Stimulated activated effector memory CD8-positive, alpha-beta T cell treated with anti-CD3 and anti-CD28 coated beads, Interleukin-12 subunit alpha, Interleukin-12 subunit beta, amount 100 ng/mL, for 72 hours (primary cell): ENCODE data around the gene SLC41A1.

Experiments
- ATAC-seq: fragments of 150-1000 bp; cut with Tn5 transposase; 2 replicates; pipeline ENCODE4 v1.10.0; 2021
- DNase-seq, 2 donors: peaks; one replicate each; pipeline ENCODE4 v3.0.0; 2021 to 2022; ENCODE audit warnings: low spot score in 2 of 2
- H3K27ac Mint-ChIP-seq: one replicate; pipeline ENCODE4 v1.8.0; 2022; ENCODE audit warnings: mild to moderate bottlenecking, mixed read lengths
- H3K36me3 Mint-ChIP-seq: one replicate; pipeline ENCODE4 v1.8.0; 2022; ENCODE audit warnings: mild to moderate bottlenecking, mixed read lengths
- H3K4me1 Mint-ChIP-seq: one replicate; pipeline ENCODE4 v1.8.0; 2022; ENCODE audit warnings: mixed read lengths
- H3K4me3 Mint-ChIP-seq: one replicate; pipeline ENCODE4 v1.8.0; 2022; ENCODE audit warnings: mild to moderate bottlenecking, mixed read lengths
- H3K9me3 Mint-ChIP-seq: one replicate; pipeline ENCODE4 v1.8.0; 2022; ENCODE audit warnings: mixed read lengths

Gene SLC41A1

GRCh38 chr1:205805082-205805711 lies 7.8 kb downstream of the SLC41A1 start:
- Mint-ChIP-seq H3K9me3 (no peaks in the 10 kb centered on the region), H3K4me1 (peaks cover 68% of the 10 kb centered on the region), H3K36me3 (peaks cover 44% of the 10 kb centered on the region), H3K27ac (peak overlapping the region; percentile 92), H3K4me3 (peak overlapping the region; percentile 63)
- ATAC-seq = peak; percentile 69
- DNase-seq = peak in 1 of 2 donors; percentile 65

DNA sequence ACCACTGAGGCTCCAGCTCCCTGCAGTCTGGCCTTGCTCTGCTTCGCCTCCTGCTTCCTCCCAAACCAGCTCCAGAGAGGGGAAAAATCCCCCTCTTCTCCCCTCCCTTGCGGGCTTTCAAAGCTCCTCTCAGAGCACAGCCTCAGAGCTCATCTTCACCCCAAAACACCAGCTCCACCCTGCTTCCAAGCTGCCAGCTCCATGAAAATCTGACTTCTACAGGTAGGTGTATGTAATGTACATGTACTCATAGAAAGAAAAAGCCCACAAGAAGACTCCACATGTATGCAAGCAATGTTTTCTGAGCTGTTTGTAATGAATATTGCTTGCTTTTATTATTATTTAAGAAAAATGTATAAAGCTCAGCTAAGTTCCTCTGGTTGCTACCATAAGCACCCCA lies 8.4 kb downstream of the SLC41A1 start:
- Mint-ChIP-seq H3K9me3 (no peaks in the 10 kb centered on the region), H3K4me1 (peaks cover 62% of the 10 kb centered on the region), H3K27ac (peak overlapping the region; percentile 92), H3K36me3 (peaks cover 38% of the 10 kb centered on the region), H3K4me3 (peak overlapping the region; percentile 63)
- DNase-seq (no peak), ATAC-seq (no peak)

- peak overlapping the region; percentile 92 for H3K27ac Mint-ChIP-seq
- no peak for ATAC-seq
- no peak overlapping the region for H3K4me3 Mint-ChIP-seq
- H3K36me3 Mint-ChIP-seq = peaks cover 32% of the 10 kb centered on the region
- peaks cover 55% of the 10 kb centered on the region for H3K4me1 Mint-ChIP-seq
- no peaks in the 10 kb centered on the region for H3K9me3 Mint-ChIP-seq
- no peak for DNase-seq
Observed at GRCh38 chr1:205803986-205804385, 9.0 kb downstream of the SLC41A1 start.

DNA sequence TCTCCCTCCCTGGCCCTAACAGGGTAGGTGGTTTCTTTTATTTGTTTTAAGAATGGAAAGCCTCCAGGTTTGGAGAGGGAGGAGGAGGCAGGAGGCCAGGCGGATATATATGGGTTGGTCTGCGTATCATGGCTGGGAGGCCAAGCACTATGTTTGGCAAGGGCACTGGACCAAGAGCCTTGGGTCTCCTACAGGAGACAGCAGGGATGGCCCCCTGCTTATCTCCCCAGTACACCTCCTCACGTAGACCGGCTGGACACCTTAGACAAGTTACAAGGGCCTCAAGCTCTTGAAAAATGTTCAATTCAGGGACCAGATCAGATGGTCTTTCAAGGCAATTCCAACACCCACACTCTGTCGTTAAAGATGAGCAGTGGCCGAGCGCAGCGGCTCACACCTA lies 10.9 kb downstream of the SLC41A1 start:
- peaks cover 37% of the 10 kb centered on the region for H3K36me3 Mint-ChIP-seq
- DNase-seq (no peak), ATAC-seq (no peak)
- H3K27ac Mint-ChIP-seq = no peak overlapping the region
- peaks cover 40% of the 10 kb centered on the region for H3K4me1 Mint-ChIP-seq
- H3K9me3 Mint-ChIP-seq = no peaks in the 10 kb centered on the region
- no peak overlapping the region for H3K4me3 Mint-ChIP-seq

GRCh38 chr1:205800981-205801703 lies 11.9 kb downstream of the SLC41A1 start:
- no peak overlapping the region for H3K27ac Mint-ChIP-seq
- no peak overlapping the region for H3K4me3 Mint-ChIP-seq
- peaks cover 31% of the 10 kb centered on the region for H3K4me1 Mint-ChIP-seq
- H3K36me3 Mint-ChIP-seq = peaks cover 44% of the 10 kb centered on the region
- H3K9me3 Mint-ChIP-seq = no peaks in the 10 kb centered on the region
- no peak for ATAC-seq
- DNase-seq = no peak

DNA sequence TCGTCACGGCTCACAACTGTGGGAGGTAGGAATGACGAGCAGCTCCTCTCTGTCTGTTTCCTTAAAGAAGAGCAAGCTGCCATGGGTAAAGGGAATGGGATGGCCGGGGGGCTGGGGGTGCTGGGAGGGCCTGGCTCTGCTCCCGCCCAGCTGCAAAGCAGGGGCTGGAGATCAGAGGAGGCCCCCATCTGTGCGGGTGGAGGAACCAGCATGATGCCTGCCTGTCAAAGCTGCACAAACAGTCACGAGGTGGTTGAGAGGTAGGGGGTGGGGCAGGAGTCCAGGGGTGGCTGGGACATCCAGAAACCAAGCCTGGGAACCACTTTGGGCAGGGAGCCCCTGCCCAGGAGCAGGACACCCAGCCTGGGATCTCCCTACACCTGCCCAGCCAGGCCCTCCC lies 12.6 kb downstream of the SLC41A1 start:
- H3K36me3 Mint-ChIP-seq = peaks cover 50% of the 10 kb centered on the region
- H3K4me1 Mint-ChIP-seq = peaks cover 24% of the 10 kb centered on the region

GRCh38 chr1:205798577-205798976 lies 14.4 kb downstream of the SLC41A1 start:
- H3K4me3 Mint-ChIP-seq = no peak overlapping the region
- H3K36me3 Mint-ChIP-seq = peaks cover 53% of the 10 kb centered on the region
- H3K27ac Mint-ChIP-seq = peak overlapping the region; percentile 75

More for the DNA sequence above, 12.6 kb downstream of the SLC41A1 start:
- ATAC-seq = no peak
- no peak overlapping the region for H3K4me3 Mint-ChIP-seq
- no peaks in the 10 kb centered on the region for H3K9me3 Mint-ChIP-seq
- peak overlapping the region; percentile 75 for H3K27ac Mint-ChIP-seq
- DNase-seq = no peak

GRCh38 chr1:205797168-205797567 lies 15.8 kb downstream of the SLC41A1 start:
- peak overlapping the region; percentile 75 for H3K27ac Mint-ChIP-seq

More at GRCh38 chr1:205798577-205798976, 14.4 kb downstream of the SLC41A1 start:
- no peak for ATAC-seq
- no peaks in the 10 kb centered on the region for H3K9me3 Mint-ChIP-seq
- DNase-seq = no peak
- H3K4me1 Mint-ChIP-seq = peaks cover 7% of the 10 kb centered on the region

GRCh38 chr1:205794011-205794730 lies 18.8 kb downstream of the SLC41A1 start:
- no peak overlapping the region for H3K4me3 Mint-ChIP-seq
- H3K27ac Mint-ChIP-seq = peak overlapping the region; percentile 14
- peaks cover 6% of the 10 kb centered on the region for H3K4me1 Mint-ChIP-seq
- peaks cover 86% of the 10 kb centered on the region for H3K36me3 Mint-ChIP-seq
- no peaks in the 10 kb centered on the region for H3K9me3 Mint-ChIP-seq
- DNase-seq (no peak), ATAC-seq (no peak)

More at GRCh38 chr1:205797168-205797567, 15.8 kb downstream of the SLC41A1 start:
- ATAC-seq (no peak), DNase-seq (no peak)
- peaks cover 11% of the 10 kb centered on the region for H3K4me1 Mint-ChIP-seq
- H3K36me3 Mint-ChIP-seq = peaks cover 64% of the 10 kb centered on the region
- no peak overlapping the region for H3K4me3 Mint-ChIP-seq
- H3K9me3 Mint-ChIP-seq = no peaks in the 10 kb centered on the region

DNA sequence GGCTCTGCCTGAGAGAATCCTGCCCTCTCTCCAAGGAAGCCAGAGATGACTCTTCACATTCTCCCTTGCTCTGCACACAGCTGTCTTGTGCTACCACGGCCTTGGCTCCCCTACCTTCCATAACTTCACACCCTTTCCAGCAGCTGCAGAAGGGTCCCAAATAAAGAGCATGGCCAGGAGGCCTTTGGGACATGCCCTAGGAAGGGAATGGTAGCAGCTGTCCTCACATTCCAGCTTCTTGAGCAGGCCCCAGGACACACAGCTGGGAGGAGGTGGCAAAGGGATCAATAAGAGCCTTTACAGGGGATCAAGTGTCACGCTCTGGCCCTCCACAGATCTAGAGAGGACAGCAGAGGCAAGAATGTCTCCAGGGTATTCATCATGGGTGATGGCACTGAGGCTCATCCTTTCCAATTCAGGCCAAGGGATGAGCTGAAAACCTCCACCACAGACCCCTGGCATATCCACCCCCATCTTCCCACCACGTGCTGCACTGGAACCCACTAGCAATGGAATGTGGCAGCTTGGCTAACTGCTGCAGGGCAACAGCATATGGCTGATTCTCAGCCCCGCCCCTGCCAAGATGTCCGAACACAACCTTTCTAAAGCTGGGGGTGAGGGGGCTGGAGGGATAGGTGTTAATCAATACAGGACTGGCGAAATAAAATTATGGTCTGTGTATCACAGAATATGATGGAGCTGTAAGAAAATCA lies 19.9 kb downstream of the SLC41A1 start:
- Mint-ChIP-seq H3K4me1 (peaks cover 6% of the 10 kb centered on the region), H3K36me3 (peaks cover 78% of the 10 kb centered on the region), H3K9me3 (no peaks in the 10 kb centered on the region), H3K4me3 (no peak overlapping the region), H3K27ac (peak overlapping the region; percentile 35)
- ATAC-seq = no peak
- no peak for DNase-seq

GRCh38 chr1:205792481-205792881 lies 20.5 kb downstream of the SLC41A1 start:
- Mint-ChIP-seq H3K9me3 (no peaks in the 10 kb centered on the region), H3K27ac (peak overlapping the region; percentile 35), H3K4me3 (no peak overlapping the region), H3K4me1 (peaks cover 6% of the 10 kb centered on the region), H3K36me3 (peaks cover 71% of the 10 kb centered on the region)
- ATAC-seq (no peak), DNase-seq (no peak)

GRCh38 chr1:205791568-205792180 lies 21.3 kb downstream of the SLC41A1 start:
- peak in 1 of 2 donors; percentile 30 for DNase-seq
- Mint-ChIP-seq H3K4me1 (peaks cover 6% of the 10 kb centered on the region), H3K27ac (no peak overlapping the region), H3K4me3 (no peak overlapping the region), H3K36me3 (peaks cover 65% of the 10 kb centered on the region), H3K9me3 (no peaks in the 10 kb centered on the region)
- ATAC-seq = peak; percentile 84

DNA sequence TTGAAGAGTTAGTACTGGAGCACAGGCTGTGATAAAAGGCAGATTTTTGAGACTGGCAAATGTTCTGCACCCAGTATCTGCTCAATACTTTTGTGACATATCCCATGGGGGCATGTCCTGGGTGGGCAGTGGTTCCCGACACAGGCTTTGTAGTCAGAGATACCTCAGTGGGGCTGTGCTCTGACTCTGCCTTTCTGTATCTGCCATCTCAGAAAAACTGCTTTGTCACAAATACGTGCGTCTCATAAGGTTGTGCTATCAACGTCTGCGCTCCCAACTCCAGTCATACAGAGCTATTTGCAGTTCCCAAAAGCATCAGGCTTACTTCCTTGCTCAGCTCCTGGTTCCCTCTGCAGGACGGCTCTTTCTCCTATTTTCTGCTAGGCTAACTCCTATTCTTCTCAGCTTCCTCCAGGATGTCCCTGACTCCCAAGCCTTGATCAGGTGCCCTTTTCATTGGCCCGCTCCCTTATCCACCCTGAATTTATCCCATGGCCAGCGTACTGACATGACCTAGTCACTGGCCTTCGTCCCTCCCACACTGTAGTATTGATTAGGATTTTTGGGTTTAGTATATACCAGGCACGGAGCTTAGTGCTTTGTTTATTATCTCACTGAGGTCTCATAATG lies 25.6 kb downstream of the SLC41A1 start:
- H3K36me3 Mint-ChIP-seq = peaks cover 24% of the 10 kb centered on the region
- DNase-seq = no peak
- H3K9me3 Mint-ChIP-seq = no peaks in the 10 kb centered on the region
- H3K27ac Mint-ChIP-seq = no peak overlapping the region
- no peak overlapping the region for H3K4me3 Mint-ChIP-seq
- ATAC-seq = no peak
- H3K4me1 Mint-ChIP-seq = peaks cover 6% of the 10 kb centered on the region

- no peak for ATAC-seq
- H3K4me3 Mint-ChIP-seq = no peak overlapping the region
- H3K4me1 Mint-ChIP-seq = peaks cover 6% of the 10 kb centered on the region
- no peak for DNase-seq
- no peak overlapping the region for H3K27ac Mint-ChIP-seq
- peaks cover 16% of the 10 kb centered on the region for H3K36me3 Mint-ChIP-seq
- no peaks in the 10 kb centered on the region for H3K9me3 Mint-ChIP-seq
Observed at GRCh38 chr1:205786601-205787000, 26.4 kb downstream of the SLC41A1 start.
